HG03460 (cell line): Measurements from ENCODE around the gene LSAMP.
"Not testable (repeated sequence)": the region's sequence is repeated elsewhere in the genome, so short reads cannot be mapped to it uniquely, and the experiment has no call there.

ENCODE experiments used
- ATAC-seq: cut with Tn5 transposase; IDR thresholded peaks from one replicate; pipeline ENCODE4 v1.9.1; 2021; ENCODE audit not compliant: unreplicated experiment

LSAMP gene

DNA sequence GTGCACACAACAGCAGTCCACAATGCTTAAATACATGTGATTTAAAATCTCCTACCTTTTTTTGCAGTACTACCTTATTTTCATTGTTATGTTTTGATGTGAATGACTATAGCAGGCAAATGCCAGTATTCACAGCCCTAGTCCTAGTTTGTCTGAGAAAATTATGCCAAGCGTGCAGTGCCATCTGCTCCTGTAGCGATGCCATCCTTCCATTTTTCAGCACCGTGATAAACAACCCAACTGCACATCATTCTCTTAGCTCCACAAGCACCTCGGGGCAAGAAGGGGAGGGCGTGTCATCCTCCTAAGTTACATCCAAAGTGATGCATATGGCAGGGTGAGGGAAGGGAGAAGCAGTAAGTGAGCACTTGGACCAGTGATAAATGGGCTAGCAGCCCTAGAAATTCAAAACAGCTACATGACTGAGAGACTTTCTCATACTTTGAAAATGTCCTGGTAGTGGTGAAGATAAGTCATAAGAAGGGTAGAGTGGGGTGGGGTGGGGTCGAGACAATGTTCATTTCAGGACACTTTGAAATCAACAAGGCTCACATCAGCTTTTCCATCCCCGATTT is 198.8 kb downstream of the LSAMP start:
- ATAC-seq = no peak

DNA sequence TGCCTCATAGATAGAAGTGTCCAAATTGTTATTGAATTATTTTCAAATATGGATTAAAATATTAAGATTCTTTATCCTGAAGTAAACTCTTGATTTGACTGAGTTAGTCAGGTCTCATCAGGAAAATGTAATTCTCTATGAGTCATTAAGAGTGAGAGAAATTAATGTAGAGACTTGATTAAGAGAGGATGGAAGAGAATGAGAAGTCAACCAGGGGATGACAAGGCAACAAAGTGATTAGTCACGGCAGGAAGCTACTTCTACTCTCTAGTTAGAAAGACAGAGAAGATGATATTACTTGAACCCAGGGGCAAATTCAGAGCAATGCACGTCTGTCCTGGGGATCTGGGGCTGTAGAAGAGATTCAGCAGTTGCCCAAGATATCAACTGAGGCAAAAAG is 202.5 kb downstream of the LSAMP start:
- no peak for ATAC-seq

DNA sequence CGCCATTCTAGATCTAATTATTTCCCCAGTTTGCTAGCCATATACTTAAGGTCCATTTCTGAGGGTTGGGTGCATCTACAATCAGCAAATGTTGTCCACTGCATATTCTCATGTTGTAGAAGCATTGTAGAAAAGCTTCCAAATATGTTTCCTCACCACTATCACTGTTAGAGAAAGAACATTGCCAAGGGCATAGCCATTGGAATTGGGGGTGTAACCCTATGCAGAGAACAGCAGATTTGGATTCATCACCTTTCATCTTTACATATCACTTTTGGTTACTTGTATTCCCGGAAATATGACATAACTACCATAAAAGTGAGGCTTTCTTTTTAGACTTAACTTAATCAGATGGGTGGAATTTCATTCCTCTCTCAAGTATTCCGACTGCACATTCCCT is 203.6 kb downstream of the LSAMP start:
- ATAC-seq = no peak

DNA sequence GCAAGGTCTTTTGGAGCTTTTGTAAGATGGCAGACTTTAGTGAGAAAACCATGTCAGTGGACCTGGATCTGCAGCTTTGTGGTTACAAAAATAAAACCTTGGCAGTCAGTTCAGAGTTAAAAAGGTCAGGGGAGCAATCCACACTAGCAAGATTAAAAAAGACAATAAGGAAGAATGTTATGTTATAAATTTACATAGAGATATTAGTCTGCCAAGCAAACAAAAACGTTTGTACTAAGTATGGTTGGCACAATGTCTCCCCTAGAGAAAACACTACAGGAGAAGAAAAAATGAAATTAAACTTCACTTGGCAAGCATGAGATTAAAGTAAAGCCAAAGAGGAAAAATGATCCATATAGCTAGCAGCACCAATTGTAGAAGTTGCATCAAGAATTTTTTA is 205.0 kb downstream of the LSAMP start:
- no peak for ATAC-seq

DNA sequence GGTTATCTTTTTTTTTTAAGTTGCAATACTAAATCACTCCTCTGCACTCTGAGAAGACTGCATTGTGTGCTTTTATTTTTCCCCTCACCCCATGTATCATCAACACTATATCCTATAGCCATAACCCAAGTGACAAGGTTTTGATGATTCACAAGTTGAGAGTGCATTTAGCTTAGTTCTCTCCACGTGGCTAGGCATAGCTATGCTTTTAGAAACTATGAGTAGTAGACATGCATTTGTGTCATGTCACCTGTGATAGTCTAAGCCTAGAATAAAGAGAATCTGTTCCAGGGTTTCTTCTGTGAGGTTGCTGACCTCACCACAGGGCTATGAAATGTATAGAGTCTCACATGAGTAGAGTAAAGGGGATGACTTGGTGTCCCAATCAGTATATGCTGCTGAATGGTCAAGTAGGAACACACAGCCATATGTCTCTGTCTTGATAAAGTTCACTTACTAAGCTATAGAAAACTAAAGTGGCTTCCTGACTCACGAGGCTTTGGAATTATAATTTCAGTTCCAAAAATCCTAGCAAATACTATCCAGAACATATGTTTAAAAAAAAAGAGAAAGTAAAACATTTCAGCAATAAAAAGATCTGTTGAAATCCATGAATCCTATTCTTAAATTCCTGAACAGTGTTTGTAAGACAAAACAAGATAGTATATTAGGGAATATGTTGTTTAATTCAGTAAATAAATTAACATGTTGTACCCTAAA is 206.3 kb downstream of the LSAMP start:
- ATAC-seq = no peak

DNA sequence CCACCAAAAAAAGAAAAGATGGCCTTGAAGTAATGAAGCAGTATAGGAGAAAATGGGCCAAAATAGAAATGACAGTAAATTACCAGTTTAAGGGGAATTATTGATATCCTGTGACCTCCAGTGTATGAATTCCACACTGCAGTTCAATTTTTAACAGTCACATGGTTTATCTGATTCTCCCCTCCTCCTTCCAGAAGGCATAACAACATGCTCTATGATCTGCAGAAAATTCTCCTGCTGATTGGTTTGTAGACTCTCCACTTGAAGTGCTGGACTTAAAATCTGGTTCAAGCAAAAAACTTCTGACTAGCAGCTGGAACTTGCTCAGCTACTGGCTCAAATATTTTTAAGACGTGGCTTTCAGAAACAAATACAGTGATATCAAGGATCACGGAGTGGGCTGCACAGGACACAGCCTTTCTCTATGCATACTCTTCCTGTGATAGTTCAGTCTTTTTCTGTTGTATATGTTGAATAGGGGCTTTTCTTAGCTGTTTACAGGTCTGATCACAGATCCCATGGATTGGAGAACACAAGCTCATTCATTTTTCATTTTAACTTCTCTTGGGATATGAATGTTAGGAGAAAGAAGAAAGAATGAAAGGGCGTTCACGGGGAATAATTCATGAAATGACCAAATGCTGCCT is 211.5 kb downstream of the LSAMP start:
- no peak for ATAC-seq

DNA sequence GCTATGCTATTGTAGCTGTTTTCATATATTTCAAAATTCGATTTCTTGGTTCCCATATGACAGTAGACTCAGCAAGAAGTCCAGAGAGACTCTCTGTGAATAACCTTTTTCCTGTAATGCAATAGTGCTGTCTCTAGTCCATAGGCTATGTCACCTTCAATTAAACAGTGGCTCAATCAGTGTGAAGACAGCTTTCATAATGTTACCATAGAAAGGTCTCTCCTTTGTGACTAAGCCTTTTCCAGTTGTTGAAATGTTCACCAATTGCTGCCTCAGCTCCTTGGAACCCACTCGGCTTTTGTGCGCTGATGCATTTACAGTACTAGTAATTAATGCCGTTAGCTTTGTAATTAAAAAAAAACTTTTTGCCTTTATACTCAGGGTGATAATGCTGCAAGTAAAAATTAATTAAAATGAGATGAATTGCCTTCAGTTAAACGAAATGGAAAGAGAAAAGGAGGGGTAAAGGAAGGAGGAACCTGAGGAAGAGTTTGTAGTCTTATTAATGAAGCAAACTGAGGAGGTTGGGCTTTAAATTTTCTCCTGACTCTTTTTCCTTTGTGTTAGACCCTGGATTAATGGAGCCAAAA is 214.8 kb downstream of the LSAMP start:
- ATAC-seq = no peak

DNA sequence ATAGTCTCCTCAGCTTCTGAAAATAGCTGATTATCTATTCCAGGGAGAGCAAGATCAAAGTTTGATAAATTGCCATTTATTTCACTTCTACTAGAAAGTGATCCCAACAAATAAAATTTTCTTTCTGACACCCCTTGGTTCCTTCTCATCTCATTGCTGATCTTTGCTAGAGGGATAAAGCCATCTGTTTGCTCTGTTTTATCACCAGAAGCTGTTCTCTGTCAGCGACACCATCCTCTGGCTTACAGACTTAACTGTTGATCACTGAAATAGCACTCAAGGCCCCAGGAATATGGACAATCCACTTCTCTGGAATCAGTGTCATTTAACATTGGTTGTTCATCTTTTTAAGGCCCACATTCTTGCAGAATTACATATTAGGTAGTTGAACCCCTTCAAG is 219.0 kb downstream of the LSAMP start:
- ATAC-seq = no peak

DNA sequence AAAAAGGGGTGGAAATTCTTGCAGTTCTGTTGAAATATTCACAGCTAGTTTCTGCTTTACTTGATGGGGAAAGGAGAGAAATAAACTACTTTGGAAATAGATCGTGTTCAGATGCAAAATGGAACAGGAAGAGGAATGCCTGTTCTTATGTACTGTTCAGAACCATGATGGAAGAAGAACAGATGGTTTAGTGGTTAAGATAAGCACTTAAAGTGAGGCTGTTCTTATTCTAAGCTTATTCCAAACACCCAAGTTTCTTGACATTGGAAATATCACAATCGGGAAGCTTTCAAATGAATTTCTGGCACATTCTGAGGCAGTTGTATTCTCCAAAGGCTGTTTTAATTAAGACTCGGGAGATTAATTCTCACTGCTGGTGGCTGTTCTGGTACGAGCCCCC is 228.5 kb downstream of the LSAMP start:
- no peak for ATAC-seq

DNA sequence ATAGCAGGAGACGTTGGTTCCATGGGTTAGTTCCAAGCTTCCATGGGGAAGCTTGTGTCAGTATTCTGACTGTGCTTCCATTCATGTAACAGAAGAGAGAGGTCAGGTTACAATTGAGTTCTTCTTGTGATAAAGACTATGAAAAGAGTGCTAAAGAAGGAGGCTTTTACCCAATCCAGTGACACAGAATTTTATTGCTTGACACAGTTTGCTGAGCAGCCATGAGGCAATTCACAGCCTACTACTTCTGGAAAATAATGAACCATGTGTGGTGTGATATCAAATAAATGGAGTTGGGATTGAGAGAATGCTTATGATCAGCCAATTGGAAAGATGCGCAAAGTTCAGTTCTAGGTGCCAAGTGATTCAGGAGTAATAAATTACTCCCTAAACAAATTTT is 233.4 kb downstream of the LSAMP start:
- ATAC-seq = no peak

DNA sequence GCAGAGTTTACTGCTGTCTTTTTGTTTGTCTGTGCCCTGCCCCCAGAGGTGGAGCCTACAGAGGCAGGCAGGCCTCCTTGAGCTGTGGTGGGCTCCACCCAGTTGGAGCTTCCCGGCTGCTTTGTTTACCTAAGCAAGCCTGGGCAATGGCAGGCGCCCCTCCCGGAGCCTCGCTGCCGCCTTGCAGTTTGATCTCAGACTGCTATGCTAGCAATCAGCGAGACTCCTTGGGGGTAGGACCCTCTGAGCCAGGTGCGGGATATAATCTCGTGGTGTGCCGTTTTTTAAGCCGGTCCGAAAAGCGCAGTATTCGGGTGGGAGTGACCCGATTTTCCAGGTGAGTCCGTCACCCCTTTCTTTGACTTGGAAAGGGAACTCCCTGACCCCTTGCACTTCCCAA is 236.5 kb downstream of the LSAMP start:
- ATAC-seq = not testable (repeated sequence)

DNA sequence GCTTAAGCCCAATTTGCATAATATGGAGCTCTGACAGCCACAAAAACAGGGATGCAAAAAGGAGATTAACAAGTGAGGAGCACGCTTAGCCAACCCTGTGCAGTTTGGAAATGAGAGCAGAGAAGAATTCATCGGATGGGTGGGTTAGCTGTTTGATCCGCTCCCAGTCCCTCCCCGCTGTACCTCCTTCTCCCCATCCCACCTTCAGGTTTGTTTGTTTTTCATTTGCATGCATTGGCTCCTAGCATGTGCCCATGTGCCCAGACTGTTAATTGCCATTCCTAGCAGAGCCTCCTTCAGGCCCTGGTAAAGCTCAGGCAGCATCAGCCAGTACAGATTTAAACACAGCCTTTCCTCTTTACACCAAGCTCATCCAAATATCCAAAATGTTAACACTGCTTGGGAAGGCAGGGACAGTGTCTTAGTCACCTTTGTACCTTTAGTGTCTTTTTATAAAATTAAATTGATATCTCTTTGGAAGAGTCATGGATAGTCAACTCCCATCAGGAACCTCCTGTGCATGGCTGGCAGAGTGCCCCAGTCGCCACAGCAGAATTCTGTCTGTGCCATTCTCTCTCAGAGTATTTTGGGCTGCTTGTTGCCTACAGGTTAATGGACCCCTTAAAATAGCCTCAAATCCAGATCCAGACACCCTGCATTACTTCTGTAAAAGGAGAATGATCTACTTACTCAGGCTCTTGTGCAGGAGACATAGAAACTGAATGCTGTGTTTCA is 244.2 kb downstream of the LSAMP start:
- no peak for ATAC-seq

DNA sequence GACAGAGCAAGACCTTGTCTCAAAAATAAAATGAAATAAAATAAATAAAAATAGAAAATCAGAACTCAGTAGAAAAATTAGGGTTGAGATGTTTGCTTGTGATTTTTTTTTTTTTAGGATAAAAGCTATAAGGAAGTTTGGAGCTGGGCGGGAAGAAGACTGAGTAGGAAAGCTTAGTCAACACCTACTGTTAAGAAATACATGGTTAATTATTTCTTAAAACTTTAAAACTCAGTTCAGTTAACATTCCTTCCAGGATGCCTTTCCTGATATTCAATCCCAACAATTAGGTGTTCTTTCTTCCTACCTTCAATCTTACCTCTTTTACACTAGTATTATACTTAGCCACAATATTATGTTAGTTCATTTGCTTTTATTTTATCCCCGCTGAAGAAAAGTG is 246.2 kb downstream of the LSAMP start:
- ATAC-seq = no peak

DNA sequence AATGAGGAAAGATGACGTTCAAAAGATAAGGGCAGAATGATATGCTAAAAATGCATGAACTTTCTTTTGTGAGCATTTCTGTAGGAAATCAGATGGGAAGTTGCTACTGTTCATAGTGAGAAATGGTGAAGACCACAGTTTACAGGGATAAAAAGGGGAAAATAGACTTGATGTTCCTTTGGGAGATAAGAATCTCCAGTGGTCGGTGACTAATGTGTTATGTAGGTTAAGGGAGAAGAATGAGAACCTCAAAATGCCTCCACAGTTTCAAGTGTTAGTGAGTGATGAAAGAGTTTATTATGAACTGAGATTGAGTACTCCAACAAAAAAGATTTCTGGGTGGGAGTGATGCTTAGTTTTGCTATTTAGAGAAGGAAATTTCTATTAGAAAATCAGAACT is 247.2 kb downstream of the LSAMP start:
- ATAC-seq = no peak

DNA sequence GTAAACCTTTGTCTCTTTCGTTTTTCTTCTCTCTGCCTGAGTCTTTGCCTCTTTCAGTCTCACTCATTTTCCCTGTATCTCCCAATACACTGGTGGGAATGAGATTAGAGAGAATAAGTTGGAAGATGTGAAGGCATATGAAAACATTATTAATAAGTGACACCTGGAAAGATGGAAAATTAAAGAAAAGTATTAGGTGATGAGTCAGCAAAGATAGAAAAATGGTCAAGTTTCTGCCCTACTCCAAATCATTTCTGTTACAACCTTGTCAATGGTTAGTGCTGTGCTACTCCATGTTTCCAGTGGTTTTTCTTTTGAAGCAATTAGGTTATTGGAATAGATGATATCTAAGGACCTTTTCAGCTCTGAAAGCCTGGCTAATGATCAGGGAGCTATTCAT is 252.8 kb downstream of the LSAMP start:
- ATAC-seq = no peak

DNA sequence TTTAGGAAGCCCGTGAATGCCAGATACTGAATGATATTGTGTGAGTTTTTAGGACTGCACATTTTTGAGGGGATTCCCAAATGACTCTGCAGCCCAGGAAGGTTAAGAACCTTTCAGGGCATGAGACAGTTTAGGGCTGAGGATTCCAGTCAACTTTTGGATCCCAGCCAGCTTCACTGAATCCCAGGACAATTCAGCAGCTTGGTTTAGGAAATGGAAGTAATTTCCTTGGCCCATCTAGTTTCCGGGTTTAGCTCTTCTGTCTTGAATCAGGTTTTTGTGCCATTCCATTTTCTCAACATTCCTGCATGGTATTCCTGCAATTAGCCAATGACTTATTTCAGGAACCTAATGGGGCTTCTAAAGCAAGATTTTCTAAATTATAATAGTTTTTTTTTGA is 253.9 kb downstream of the LSAMP start:
- no peak for ATAC-seq

DNA sequence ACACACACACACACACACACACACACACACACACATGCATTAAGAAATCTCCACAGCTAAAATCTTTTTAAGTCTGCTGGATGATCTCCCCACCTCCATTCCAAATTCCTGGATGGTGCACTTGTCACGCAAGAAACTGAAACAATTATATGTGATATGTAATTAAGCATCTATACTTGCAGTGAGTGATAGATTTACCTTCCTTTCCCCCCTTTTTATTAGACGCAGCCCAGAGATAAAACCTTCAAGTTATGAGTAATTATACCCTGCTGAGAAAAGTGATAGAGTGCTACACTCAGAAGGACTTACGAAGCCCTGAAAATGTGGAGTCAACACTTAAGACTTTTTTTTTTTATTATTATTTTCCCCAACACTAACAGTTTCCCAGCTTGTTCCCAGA is 255.2 kb downstream of the LSAMP start:
- no peak for ATAC-seq

DNA sequence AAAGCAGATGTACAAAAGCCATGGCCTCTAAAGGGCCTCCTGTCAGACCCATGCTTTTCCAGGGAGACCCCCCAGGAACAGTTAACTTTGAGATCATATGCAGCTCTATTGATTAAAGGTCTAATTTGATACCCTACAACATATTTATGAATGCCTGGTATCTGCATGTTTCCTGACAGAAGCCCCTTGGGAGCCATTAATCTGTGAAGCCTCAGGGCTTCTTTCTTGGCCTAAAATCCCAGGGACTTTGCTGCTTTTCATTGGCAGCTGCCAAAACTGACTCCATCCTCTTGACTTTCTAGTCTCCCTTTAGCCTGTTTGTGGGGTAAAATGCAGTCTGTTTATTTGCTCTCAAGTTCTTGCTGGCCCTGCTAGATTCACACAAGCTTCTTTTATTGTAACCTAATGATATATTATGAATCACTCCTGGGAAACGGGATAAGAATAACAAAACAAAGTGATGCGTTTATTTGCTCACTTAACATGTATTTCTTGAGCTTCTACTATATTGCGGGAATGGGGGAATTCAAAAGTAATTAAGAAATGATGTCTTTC is 257.0 kb downstream of the LSAMP start:
- ATAC-seq = no peak

DNA sequence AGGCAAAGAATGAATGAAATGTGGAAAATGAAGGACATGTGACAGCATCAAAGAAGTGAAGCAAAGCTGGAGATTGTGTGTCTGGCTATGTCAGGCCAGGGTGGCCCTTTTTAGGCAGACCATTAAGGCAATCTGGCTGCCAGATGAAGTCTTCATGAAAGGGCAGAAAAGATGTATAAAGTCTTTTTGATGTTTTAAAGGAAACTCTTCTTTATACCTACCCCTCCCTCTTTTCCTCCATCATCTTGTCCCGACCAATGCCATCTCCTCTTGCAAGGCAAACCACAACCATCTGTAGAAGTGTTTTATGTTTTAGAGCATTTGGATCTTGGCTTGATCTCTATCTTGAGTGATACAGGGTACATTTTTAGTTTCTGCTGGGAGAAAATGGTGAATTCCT is 259.2 kb downstream of the LSAMP start:
- ATAC-seq = no peak

DNA sequence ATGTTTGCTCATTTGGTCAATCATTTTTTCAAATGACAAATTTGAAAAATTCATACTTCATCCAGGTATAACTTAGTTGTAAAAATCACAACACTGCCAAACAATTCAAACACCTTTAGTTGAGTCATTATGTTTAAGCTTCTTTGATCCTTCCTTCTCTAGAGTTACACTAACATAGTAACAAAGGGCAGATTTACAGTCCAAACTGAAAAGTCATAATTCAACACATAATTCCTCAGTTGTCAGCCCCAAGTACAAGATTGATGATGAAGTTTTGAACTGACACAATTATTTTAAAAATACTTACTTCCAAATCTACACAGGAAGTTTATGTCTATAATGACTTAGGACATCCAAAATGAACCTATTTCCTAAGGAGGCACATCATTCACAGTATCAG is 264.1 kb downstream of the LSAMP start:
- no peak for ATAC-seq

DNA sequence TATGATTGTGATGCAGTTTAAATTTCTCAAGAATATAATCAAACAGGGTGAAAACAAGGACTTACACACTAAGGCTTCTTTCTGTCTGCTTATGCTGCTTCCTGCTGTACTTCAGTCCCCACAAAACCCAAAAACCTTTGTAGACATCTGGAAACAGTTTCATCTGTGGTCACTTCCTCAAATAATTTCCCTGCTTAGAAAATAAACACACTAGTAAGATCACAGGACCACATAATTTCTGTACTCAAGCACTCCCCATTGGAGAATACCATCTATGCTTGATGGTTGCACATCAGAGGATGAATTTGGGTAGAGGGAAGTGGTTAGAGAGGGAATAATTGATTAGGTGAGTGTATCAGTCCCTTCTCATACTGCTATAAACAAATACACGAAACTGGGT is 266.2 kb downstream of the LSAMP start:
- ATAC-seq = no peak
